HG03139 (cell line): ENCODE data around the gene FRMD7.
"Not testable (repeated sequence)": the region's sequence is repeated elsewhere in the genome, so short reads cannot be mapped to it uniquely, and the experiment has no call there.

ENCODE experiments used
- ATAC-seq: cut with Tn5 transposase; IDR thresholded peaks from one replicate; pipeline ENCODE4 v1.9.1; 2021; ENCODE audit not compliant: unreplicated experiment

Gene FRMD7

GRCh38 chrX:132093239-132093860, 34.5 kb downstream of the FRMD7 start:
- ATAC-seq: no peak

- no peak for ATAC-seq
Observed at GRCh38 chrX:132092439-132093065, 35.3 kb downstream of the FRMD7 start.

GRCh38 chrX:132090403-132091159, 37.2 kb downstream of the FRMD7 start:
- ATAC-seq: no peak

- no peak for ATAC-seq
Observed at GRCh38 chrX:132088864-132089263, 39.0 kb downstream of the FRMD7 start.

GRCh38 chrX:132086672-132087071, 41.1 kb downstream of the FRMD7 start:
- no peak for ATAC-seq

GRCh38 chrX:132085786-132086185, 42.0 kb downstream of the FRMD7 start:
- ATAC-seq: no peak

- ATAC-seq: no peak
Observed at GRCh38 chrX:132077912-132078311, 49.9 kb downstream of the FRMD7 start.

GRCh38 chrX:132077414-132077813, 50.4 kb downstream of the FRMD7 start:
- no peak for ATAC-seq

- no peak for ATAC-seq
Observed at GRCh38 chrX:132071254-132071653, 56.6 kb downstream of the FRMD7 start.

- no peak for ATAC-seq
Observed at GRCh38 chrX:132068405-132068804, 59.4 kb downstream of the FRMD7 start.

GRCh38 chrX:132063862-132064261, 64.0 kb downstream of the FRMD7 start:
- no peak for ATAC-seq

- no peak for ATAC-seq
Observed at GRCh38 chrX:132063334-132063733, 64.5 kb downstream of the FRMD7 start.

GRCh38 chrX:132059973-132060540, 67.8 kb downstream of the FRMD7 start:
- ATAC-seq: no peak

- ATAC-seq: no peak
Observed at GRCh38 chrX:132058975-132059374, 68.8 kb downstream of the FRMD7 start.

GRCh38 chrX:132058050-132058449, 69.8 kb downstream of the FRMD7 start:
- ATAC-seq: no peak

GRCh38 chrX:132051778-132052177, 76.0 kb downstream of the FRMD7 start:
- ATAC-seq: not testable (repeated sequence)

GRCh38 chrX:132046533-132046932, 81.3 kb downstream of the FRMD7 start:
- ATAC-seq: no peak

GRCh38 chrX:132045456-132045855, 82.4 kb downstream of the FRMD7 start:
- ATAC-seq: no peak

- no peak for ATAC-seq
Observed at GRCh38 chrX:132044953-132045352, 82.9 kb downstream of the FRMD7 start.

GRCh38 chrX:132043977-132044376, 83.8 kb downstream of the FRMD7 start:
- ATAC-seq: no peak

- ATAC-seq: no peak
Observed at GRCh38 chrX:132041015-132041414, 86.8 kb downstream of the FRMD7 start.

GRCh38 chrX:132040066-132040465, 87.8 kb downstream of the FRMD7 start:
- no peak for ATAC-seq
